ENCODE data around the gene NRXN2. TPM values are rescaled to one million over a fixed set of nuclear protein-coding genes. Genes with fewer than 3 reads are reported as not detected.

NRXN2 gene
- total RNA-seq, 1 donor from 2014 or later = 50.4 TPM

DNA sequence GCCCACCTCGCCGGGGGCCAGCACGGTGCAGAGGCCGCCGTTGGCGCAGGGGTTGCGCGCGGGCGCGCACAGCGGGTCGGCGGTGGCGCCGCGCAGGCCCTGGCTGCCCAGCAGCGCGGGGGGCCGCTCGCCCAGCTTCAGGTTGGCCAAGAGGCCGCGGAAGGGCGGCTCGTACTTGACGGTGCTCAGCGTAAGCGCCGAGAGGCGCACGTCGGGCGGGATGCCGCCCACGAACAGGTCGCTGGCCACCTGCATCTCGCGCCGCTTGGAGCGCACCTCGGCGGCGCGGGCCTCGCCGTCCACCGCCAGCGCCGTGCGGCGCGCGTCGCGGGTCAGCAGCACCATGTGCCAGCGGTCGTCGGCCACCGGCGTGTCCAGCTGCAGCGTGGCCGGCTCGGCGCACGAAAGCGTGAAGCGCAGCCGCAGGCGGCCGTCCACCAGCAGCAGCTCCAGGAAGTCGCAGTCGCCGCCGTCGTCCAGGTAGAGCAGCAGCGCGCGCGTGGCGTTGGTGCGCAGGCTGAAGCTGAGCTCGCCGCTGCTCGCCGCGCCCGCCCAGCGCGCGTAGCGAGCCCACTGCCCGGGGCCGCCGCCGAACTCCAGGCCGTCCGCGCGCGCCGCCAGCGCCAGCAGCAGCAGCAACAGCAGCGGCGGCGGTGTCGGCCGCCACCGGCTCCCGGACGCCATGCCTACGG lies 9.8 kb downstream of the NRXN2 start:
- H3K36me3 Mint-ChIP-seq (ENCODE audit: unreplicated experiment) = no peaks in the 10 kb centered on the region
- H3K4me1 Mint-ChIP-seq (ENCODE audit: low read depth, unreplicated experiment) = peaks cover 40% of the 10 kb centered on the region
- H3K27ac Mint-ChIP-seq (ENCODE audit: unreplicated experiment) = no peak overlapping the region
- peaks cover 30% of the 10 kb centered on the region for H3K27me3 Mint-ChIP-seq (ENCODE audit: unreplicated experiment)
- H3K4me3 Mint-ChIP-seq (ENCODE audit: unreplicated experiment) = no peak overlapping the region
- TF ChIP-seq, protein P1, sequence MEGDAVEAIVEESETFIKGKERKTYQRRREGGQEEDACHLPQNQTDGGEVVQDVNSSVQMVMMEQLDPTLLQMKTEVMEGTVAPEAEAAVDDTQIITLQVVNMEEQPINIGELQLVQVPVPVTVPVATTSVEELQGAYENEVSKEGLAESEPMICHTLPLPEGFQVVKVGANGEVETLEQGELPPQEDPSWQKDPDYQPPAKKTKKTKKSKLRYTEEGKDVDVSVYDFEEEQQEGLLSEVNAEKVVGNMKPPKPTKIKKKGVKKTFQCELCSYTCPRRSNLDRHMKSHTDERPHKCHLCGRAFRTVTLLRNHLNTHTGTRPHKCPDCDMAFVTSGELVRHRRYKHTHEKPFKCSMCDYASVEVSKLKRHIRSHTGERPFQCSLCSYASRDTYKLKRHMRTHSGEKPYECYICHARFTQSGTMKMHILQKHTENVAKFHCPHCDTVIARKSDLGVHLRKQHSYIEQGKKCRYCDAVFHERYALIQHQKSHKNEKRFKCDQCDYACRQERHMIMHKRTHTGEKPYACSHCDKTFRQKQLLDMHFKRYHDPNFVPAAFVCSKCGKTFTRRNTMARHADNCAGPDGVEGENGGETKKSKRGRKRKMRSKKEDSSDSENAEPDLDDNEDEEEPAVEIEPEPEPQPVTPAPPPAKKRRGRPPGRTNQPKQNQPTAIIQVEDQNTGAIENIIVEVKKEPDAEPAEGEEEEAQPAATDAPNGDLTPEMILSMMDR (IDR thresholded peaks at IDR 0.05; ENCODE audit: partially characterized antibody, unreplicated experiment) = no peak
- H3K9me3 Mint-ChIP-seq (ENCODE audit: unreplicated experiment) = peaks cover 10% of the 10 kb centered on the region
- peak; percentile 63 for DNase-seq

DNA sequence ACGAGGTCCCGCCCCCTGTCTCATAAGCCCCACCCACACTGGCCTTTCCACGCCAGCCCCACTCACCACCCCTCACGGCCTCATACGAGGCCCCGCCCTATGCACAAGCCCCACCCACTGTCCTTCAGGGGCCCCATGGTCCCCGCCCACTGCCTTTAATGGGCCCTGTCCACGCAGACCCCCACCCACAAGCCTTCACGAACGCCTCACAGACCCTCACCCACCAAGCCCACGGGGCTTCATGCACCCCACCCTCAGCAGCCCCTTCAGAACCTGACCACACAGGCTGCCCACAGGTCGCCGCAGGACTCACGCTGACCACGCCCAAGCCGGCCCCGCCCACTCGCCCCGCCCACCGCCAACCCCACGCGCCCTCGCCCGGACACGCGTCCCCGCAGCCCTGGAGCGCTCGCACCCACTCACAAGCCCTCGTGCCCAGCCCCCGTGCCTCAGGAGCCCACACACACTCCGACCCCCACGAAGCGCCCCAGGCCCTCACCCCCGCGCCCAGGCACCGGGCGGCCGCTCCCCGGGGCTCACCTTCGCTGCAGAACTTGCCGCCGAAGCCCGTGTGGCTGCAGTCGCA lies 10.5 kb downstream of the NRXN2 start:
- Mint-ChIP-seq H3K9me3 (ENCODE audit: unreplicated experiment) (peaks cover 11% of the 10 kb centered on the region), H3K4me3 (ENCODE audit: unreplicated experiment) (peak overlapping the region; percentile 75), H3K36me3 (ENCODE audit: unreplicated experiment) (no peaks in the 10 kb centered on the region), H3K27me3 (ENCODE audit: unreplicated experiment) (peaks cover 33% of the 10 kb centered on the region), H3K4me1 (ENCODE audit: low read depth, unreplicated experiment) (peaks cover 40% of the 10 kb centered on the region), H3K27ac (ENCODE audit: unreplicated experiment) (no peak overlapping the region)
- TF ChIP-seq, protein P1 (IDR thresholded peaks at IDR 0.05; ENCODE audit: partially characterized antibody, unreplicated experiment) = no peak
- DNase-seq = no peak

DNA sequence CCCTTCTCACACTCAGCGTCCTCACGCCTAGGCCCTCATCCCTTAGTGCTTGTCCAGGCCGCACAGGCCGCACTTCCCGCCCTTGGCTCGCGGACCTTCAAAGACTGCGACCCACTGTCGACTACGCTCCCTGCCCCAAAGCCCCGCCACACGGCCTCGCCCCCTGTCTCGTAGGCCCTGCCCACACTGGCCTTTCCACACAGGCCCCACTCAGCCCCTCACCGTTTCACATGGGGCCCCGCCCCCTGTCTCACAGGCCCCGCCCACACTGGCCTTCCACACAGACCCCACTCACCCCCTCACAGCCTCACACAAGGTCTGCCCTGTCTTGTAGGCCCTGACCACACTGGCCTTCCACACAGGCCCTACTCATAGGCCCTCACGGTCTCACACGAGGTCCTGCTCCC lies 11.0 kb downstream of the NRXN2 start:
- H3K9me3 Mint-ChIP-seq (ENCODE audit: unreplicated experiment) = peaks cover 11% of the 10 kb centered on the region
- H3K27ac Mint-ChIP-seq (ENCODE audit: unreplicated experiment) = no peak overlapping the region
- TF ChIP-seq, protein P1 (IDR thresholded peaks at IDR 0.05; ENCODE audit: partially characterized antibody, unreplicated experiment) = no peak
- no peak for DNase-seq
- no peaks in the 10 kb centered on the region for H3K36me3 Mint-ChIP-seq (ENCODE audit: unreplicated experiment)
- peak overlapping the region; percentile 75 for H3K4me3 Mint-ChIP-seq (ENCODE audit: unreplicated experiment)
- peaks cover 36% of the 10 kb centered on the region for H3K4me1 Mint-ChIP-seq (ENCODE audit: low read depth, unreplicated experiment)
- H3K27me3 Mint-ChIP-seq (ENCODE audit: unreplicated experiment) = peaks cover 31% of the 10 kb centered on the region

DNA sequence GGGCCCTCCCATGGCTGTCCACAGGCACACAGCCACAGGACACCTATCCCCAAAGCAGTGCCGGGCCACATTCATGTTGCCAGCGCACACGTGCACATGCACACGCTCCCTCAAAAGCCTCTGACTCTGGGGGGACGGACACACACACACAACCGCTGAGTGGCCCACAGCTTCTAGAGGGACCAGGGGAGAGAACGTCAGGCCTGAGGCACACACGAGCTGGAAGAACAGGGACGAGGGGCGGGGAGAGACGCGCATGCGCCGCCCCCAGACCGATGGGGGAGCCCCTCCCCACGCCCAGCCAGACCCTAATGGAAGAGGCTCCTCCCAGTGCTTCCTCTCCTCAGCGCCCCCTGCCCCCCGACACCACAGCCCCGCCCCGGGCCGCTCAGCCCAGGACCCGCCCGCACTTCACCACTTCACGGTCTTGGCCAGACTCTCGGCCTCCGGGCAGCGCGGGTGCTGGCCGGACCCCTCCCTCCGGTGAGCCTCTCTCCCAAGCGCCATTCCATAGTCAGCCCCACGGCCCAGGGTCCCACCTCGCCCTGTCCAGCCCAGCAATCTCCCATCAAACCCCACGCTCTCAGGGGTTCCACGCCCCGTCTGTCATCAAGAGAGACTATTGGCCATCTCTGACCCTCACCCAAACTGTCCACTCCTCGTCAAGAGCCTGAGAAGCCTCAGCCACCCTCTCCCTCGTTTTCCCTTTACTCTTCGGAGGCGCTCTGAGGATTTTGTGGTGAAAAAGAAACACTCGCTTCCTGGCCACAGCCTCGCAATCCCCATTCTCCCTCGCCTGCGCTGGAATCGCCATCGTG lies 11.7 kb downstream of the NRXN2 start:
- H3K27ac Mint-ChIP-seq (ENCODE audit: unreplicated experiment) = no peak overlapping the region
- H3K36me3 Mint-ChIP-seq (ENCODE audit: unreplicated experiment) = no peaks in the 10 kb centered on the region
- H3K9me3 Mint-ChIP-seq (ENCODE audit: unreplicated experiment) = peaks cover 11% of the 10 kb centered on the region
- H3K27me3 Mint-ChIP-seq (ENCODE audit: unreplicated experiment) = peaks cover 31% of the 10 kb centered on the region
- DNase-seq = peak; percentile 38
- TF ChIP-seq, protein P1 (IDR thresholded peaks at IDR 0.05; ENCODE audit: partially characterized antibody, unreplicated experiment) = no peak
- H3K4me1 Mint-ChIP-seq (ENCODE audit: low read depth, unreplicated experiment) = peaks cover 32% of the 10 kb centered on the region
- H3K4me3 Mint-ChIP-seq (ENCODE audit: unreplicated experiment) = peak overlapping the region; percentile 75
